ENCODE results near the gene MGA.

The MGA gene

GRCh38 chr15:41789236-41789635 is 129.0 kb downstream of the MGA start:
- no peak for DNase-seq

- DNase-seq: no peak
These were observed 129.5 kb downstream of the MGA start for GRCh38 chr15:41789662-41790061.

GRCh38 chr15:41790169-41790568 is 130.0 kb downstream of the MGA start:
- DNase-seq: no peak

- no peak for DNase-seq
These were observed 130.7 kb downstream of the MGA start for GRCh38 chr15:41790756-41791546.

GRCh38 chr15:41791547-41791937 is 131.3 kb downstream of the MGA start:
- no peak for DNase-seq

GRCh38 chr15:41792000-41792637 is 131.9 kb downstream of the MGA start:
- DNase-seq: no peak

GRCh38 chr15:41794081-41794480 is 133.9 kb downstream of the MGA start:
- no peak for DNase-seq

GRCh38 chr15:41795996-41796856 is 136.0 kb downstream of the MGA start:
- DNase-seq: no peak

- no peak for DNase-seq
These were observed 137.2 kb downstream of the MGA start for GRCh38 chr15:41797201-41797944.

- no peak for DNase-seq
These were observed 138.6 kb downstream of the MGA start for GRCh38 chr15:41798607-41799487.

GRCh38 chr15:41799488-41799805 is 139.2 kb downstream of the MGA start:
- no peak for DNase-seq

GRCh38 chr15:41801185-41801584 is 141.0 kb downstream of the MGA start:
- DNase-seq: no peak

GRCh38 chr15:41801850-41802455 is 141.7 kb downstream of the MGA start:
- DNase-seq: no peak

- no peak for DNase-seq
These were observed 144.2 kb downstream of the MGA start for GRCh38 chr15:41804361-41804760.

GRCh38 chr15:41804916-41805666 is 144.9 kb downstream of the MGA start:
- DNase-seq: no peak

- no peak for DNase-seq
These were observed 145.5 kb downstream of the MGA start for GRCh38 chr15:41805711-41806110.

- no peak for DNase-seq
These were observed 146.3 kb downstream of the MGA start for GRCh38 chr15:41806291-41807181.

GRCh38 chr15:41809121-41809520 is 148.9 kb downstream of the MGA start:
- DNase-seq: no peak

GRCh38 chr15:41809526-41810220 is 149.5 kb downstream of the MGA start:
- DNase-seq: no peak

All from hippocampal formation (tissue), 2 donors.